OCI-LY3 (cell line): Measurements from ENCODE around the gene GSE1.

Experiments used
- EZH2phosphoT487 ChIP-seq: fragments of 200-600 bp; shearing (Covaris generic); IDR thresholded peaks from 2 replicates; pipeline ENCODE4 v1.6.1; 2018; ENCODE audit warnings: antibody characterized with exemption, mixed run types, low read depth
- TF ChIP-seq, protein P1 (sequence below): fragments of 200-600, 300-600 bp; sonication (generic); IDR thresholded peaks from 2 replicates; pipeline ENCODE4 v1.5.1; 2014; ENCODE audit warnings: antibody characterized with exemption, low read length, low read depth

DNA sequence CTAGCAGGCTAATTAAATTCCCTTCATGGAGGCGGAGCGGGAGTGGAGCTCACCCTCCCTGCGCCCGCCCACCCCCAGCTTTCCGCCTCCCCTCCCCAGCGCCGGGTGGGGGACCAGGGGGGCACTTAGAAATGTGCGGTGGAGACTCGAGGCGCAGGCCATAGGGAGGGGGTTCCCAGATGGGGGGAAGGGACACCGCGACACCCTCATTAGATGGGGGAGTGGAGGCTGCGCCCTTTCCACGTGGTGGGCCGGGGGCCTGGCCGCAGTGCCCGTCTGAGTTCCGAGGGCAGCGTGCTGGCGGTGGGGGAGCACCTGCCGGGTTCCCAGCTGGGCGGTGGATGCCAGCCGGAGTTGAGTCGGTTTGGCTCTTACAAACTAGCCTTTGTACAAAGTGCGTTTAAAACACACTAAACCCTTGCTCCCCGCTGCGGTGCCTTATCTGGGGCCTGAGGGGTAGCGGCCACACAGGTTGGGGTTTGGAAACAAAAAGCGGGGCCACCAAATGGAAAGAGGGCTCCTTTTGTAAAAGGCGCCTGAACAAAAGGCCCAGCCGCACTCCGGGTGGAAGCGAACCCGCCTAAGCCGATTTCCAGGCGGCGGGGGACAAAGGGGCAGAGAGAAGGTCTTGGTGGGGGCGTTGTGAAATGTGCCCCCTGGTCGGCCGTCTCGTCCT lies 1.4 kb downstream of the GSE1 start:
- TF ChIP-seq, protein P1, sequence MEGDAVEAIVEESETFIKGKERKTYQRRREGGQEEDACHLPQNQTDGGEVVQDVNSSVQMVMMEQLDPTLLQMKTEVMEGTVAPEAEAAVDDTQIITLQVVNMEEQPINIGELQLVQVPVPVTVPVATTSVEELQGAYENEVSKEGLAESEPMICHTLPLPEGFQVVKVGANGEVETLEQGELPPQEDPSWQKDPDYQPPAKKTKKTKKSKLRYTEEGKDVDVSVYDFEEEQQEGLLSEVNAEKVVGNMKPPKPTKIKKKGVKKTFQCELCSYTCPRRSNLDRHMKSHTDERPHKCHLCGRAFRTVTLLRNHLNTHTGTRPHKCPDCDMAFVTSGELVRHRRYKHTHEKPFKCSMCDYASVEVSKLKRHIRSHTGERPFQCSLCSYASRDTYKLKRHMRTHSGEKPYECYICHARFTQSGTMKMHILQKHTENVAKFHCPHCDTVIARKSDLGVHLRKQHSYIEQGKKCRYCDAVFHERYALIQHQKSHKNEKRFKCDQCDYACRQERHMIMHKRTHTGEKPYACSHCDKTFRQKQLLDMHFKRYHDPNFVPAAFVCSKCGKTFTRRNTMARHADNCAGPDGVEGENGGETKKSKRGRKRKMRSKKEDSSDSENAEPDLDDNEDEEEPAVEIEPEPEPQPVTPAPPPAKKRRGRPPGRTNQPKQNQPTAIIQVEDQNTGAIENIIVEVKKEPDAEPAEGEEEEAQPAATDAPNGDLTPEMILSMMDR: no peak
- no peak for TF ChIP-seq EZH2phosphoT487
